ELR (cell line): Measurements from ENCODE around the gene PCGF6.
"Not testable (repeated sequence)": the region's sequence is repeated elsewhere in the genome, so short reads cannot be mapped to it uniquely, and the experiment has no call there.

ENCODE experiments used
- DNase-seq: peaks from one replicate; pipeline ENCODE4 v3.0.0-alpha.2; 2015; ENCODE audit warnings: low read depth

PCGF6 gene

GRCh38 chr10:103316087-103316486 is 34.9 kb downstream of the PCGF6 start:
- no peak for DNase-seq

GRCh38 chr10:103310197-103310596 is 40.7 kb downstream of the PCGF6 start:
- no peak for DNase-seq

- no peak for DNase-seq
These were observed 43.3 kb downstream of the PCGF6 start for GRCh38 chr10:103307594-103307993.

- peak; percentile 78 for DNase-seq
These were observed 55.4 kb downstream of the PCGF6 start for GRCh38 chr10:103295374-103296015.

- no peak for DNase-seq
These were observed 59.4 kb downstream of the PCGF6 start for GRCh38 chr10:103291588-103291987.

GRCh38 chr10:103287992-103288391 is 62.9 kb downstream of the PCGF6 start:
- DNase-seq: no peak

- DNase-seq: peak; percentile 31
These were observed 66.8 kb downstream of the PCGF6 start for GRCh38 chr10:103284170-103284569.

- no peak for DNase-seq
These were observed 68.0 kb downstream of the PCGF6 start for GRCh38 chr10:103282961-103283360.

GRCh38 chr10:103281753-103282152 is 69.2 kb downstream of the PCGF6 start:
- DNase-seq: no peak

GRCh38 chr10:103280506-103280905 is 70.4 kb downstream of the PCGF6 start:
- no peak for DNase-seq

GRCh38 chr10:103280031-103280430 is 70.9 kb downstream of the PCGF6 start:
- no peak for DNase-seq

- DNase-seq: peak; percentile 53
These were observed 72.1 kb downstream of the PCGF6 start for GRCh38 chr10:103278862-103279298.

GRCh38 chr10:103278537-103278823 is 72.5 kb downstream of the PCGF6 start:
- DNase-seq: no peak

GRCh38 chr10:103277713-103278536 is 73.0 kb downstream of the PCGF6 start:
- no peak for DNase-seq

GRCh38 chr10:103276896-103277712 is 73.8 kb downstream of the PCGF6 start, which contains the start of gene INA:
Gene INA (plus strand): TSS chr10:103277138. CDS start chr10:103277212, 74 bp downstream.
- peak; percentile 15 for DNase-seq

- DNase-seq: no peak
These were observed 74.6 kb downstream of the PCGF6 start for GRCh38 chr10:103276251-103276895.

- peak; percentile 99 for DNase-seq
These were observed 77.9 kb downstream of the PCGF6 start for GRCh38 chr10:103273041-103273441.

- peak; percentile 71 for DNase-seq
These were observed 85.1 kb downstream of the PCGF6 start for GRCh38 chr10:103265717-103266329.

- peak; percentile 48 for DNase-seq
These were observed 88.7 kb downstream of the PCGF6 start for GRCh38 chr10:103262229-103262628.

GRCh38 chr10:103259989-103260388 is 91.0 kb downstream of the PCGF6 start:
- no peak for DNase-seq

GRCh38 chr10:103258928-103259327 is 92.0 kb downstream of the PCGF6 start:
- DNase-seq: not testable (repeated sequence)

- DNase-seq: no peak
These were observed 93.1 kb downstream of the PCGF6 start for GRCh38 chr10:103257812-103258211.
